BLaER1 treated with 17β-estradiol and CSF1 and Interleukin-3, amounts not matched to agents 10 nM and 100 nM (cell line): Measurements from ENCODE around the gene SPIN4.
A peak's percentile ranks its signal among the peaks of the same experiment; 100 is the strongest.
"Not testable (repeated sequence)": the region's sequence is repeated elsewhere in the genome, so short reads cannot be mapped to it uniquely, and the experiment has no call there.

Experiments used
- H3K27ac ChIP-seq, 11 experiments: shearing (Covaris generic); formaldehyde crosslinking; 2 replicates each; pipeline ENCODE4 v1.8.1; 2022
- H3K27me3 ChIP-seq, 11 experiments: shearing (Covaris generic); formaldehyde crosslinking; 2 replicates each; pipeline ENCODE4 v1.8.1; 2022
- H3K36me3 ChIP-seq, 11 experiments: shearing (Covaris generic); formaldehyde crosslinking; 2 replicates each; pipeline ENCODE4 v1.8.1; 2022
- H3K4me1 ChIP-seq, 10 experiments: shearing (Covaris generic); formaldehyde crosslinking; 2 replicates each; pipeline ENCODE4 v1.8.1; 2022
- H3K4me2 ChIP-seq, 11 experiments: shearing (Covaris generic); formaldehyde crosslinking; 2 replicates each; pipeline ENCODE4 v1.8.1; 2022
- H3K4me3 ChIP-seq, 10 experiments: shearing (Covaris generic); formaldehyde crosslinking; 2 replicates each; pipeline ENCODE4 v1.8.1; 2022
- H3K9ac ChIP-seq, 11 experiments: shearing (Covaris generic); formaldehyde crosslinking; 2 replicates each; pipeline ENCODE4 v1.8.1; 2022
- H3K9me3 ChIP-seq, 11 experiments: shearing (Covaris generic); formaldehyde crosslinking; replicated peaks in 1 of 11; 2 replicates each; pipeline ENCODE4 v1.8.1; 2022
- H4K20me1 ChIP-seq, 11 experiments: shearing (Covaris generic); formaldehyde crosslinking; 2 replicates each; pipeline ENCODE4 v1.8.1; 2022
- Cebpa-rat ChIP-seq, 11 experiments: shearing (Covaris generic); IDR thresholded peaks; 2 replicates each; pipeline ENCODE4 v1.8.1; 2022

The SPIN4 gene

DNA sequence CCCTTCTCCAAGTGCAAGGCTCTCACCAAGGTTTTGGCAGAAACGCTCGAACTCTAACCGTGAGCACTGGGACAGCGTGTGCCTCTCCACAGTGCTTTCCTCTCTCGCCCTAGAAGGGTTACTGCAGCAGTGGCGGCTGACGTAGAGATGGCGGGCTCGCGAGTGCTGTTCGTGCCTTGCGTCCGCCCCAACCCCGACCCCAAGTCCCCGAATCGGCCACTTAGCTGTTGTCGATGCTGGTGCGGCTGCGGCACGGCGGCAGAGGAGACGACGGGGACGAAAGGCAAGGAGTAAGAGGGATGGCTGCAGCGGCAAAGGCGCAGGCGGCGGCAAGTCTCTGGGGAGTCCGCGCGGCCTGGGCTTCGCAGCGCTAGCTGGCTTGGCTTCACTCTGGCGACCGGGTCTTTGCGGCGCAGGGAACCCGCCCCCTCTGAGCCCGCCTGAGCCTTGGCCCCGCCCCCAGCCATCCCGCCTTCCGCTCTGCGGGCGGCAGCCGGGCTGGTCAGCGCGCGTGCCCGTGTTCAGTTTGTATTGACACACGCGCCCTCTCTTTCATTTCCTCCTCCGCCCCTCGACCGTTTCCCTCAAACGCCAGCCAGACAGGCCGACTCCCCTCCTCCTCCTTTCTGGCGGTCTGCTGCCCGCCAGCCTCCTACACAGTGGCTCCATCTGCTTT, at the start of gene SPIN4:
Gene SPIN4 (minus strand): TSS at position 392 of the 676 bp plus-strand sequence. CDS start 513 bp downstream, outside the sequence.
- Histone ChIP-seq H3K36me3 (no peaks in the 10 kb centered on the region), H3K4me3 (peak within 1 kb of the TSS; percentile 57 to 75 (median 68)), H3K27ac (peak within 1 kb of the TSS in 9 of 11 experiments; percentile 57 to 78 (median 66); a peak in 19 of 22 replicates), H4K20me1 (no peaks in the 10 kb centered on the region), H3K9me3 (peaks cover 0 to 6% (median 0%) of the 10 kb centered on the region in 11 experiments; a peak in 1 of 22 replicates), H3K9ac (peak within 1 kb of the TSS; percentile 57 to 80 (median 77); a peak in 21 of 22 replicates), H3K4me2 (peak within 1 kb of the TSS; percentile 69 to 82 (median 76)), H3K4me1 (peaks cover 0 to 14% (median 9%) of the 10 kb centered on the region in 10 experiments; a peak in 8 of 20 replicates), H3K27me3 (no peaks in the 10 kb centered on the region)
- no peak for TF ChIP-seq Cebpa-rat (IDR thresholded peaks at IDR 0.05)

DNA sequence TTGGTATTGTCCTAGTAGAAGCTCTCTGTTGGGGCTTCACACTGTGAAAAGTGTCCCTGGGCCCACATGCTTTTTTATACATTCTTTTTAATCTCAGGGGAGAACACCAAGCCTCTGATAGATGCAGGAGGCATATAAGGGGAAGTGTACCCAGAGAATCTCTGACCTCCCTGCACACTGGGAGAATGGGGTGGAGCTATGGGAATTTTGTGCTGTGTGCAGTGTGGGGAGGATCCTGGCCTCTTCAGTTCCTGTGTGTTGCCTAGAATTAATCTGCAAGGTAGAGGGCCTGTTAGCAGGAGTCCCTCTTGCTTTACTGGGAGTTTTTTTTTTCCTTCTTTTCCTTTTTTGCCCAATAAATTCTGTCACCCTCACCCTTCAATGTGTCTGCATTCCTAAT, 49.2 kb upstream of the SPIN4 start:
- H3K4me1 ChIP-seq: no peaks in the 10 kb centered on the region
- H4K20me1 ChIP-seq: no peaks in the 10 kb centered on the region
- H3K4me3 ChIP-seq: no peak overlapping the region
- H3K36me3 ChIP-seq: no peaks in the 10 kb centered on the region
- TF ChIP-seq Cebpa-rat (IDR thresholded peaks at IDR 0.05): no peak
- H3K9me3 ChIP-seq: peaks cover 0 to 12% (median 6%) of the 10 kb centered on the region in 11 experiments; a peak in 7 of 22 replicates
- no peak overlapping the region for H3K27ac ChIP-seq
- H3K27me3 ChIP-seq: no peaks in the 10 kb centered on the region
- H3K4me2 ChIP-seq: no peak overlapping the region
- H3K9ac ChIP-seq: no peak overlapping the region

DNA sequence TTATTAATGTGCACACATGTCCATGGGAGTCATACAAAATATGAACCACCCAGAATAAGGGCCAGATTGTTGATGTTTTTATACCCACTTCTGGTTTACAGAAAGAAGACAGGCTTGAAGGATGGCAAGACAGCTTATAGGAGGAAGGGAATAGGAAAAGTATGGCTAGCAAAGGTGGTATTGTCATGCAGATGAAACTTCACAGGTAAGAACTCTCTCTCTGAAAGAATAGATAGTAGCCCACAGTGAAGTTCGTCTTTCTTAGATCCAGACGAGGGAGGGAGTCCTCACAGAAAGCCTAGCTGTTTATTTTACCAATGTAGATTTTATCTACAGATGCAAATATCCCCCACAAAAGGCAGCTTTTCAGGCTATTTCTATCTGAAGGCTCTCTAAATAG, 43.7 kb upstream of the SPIN4 start:
- Histone ChIP-seq H3K4me1 (no peaks in the 10 kb centered on the region), H3K36me3 (no peaks in the 10 kb centered on the region), H3K9ac (no peak overlapping the region), H3K27ac (no peak overlapping the region), H3K4me2 (no peak overlapping the region), H3K27me3 (no peaks in the 10 kb centered on the region), H3K4me3 (no peak overlapping the region), H4K20me1 (no peaks in the 10 kb centered on the region), H3K9me3 (peaks cover 15 to 33% (median 21%) of the 10 kb centered on the region in 11 experiments)
- TF ChIP-seq Cebpa-rat (IDR thresholded peaks at IDR 0.05): no peak

DNA sequence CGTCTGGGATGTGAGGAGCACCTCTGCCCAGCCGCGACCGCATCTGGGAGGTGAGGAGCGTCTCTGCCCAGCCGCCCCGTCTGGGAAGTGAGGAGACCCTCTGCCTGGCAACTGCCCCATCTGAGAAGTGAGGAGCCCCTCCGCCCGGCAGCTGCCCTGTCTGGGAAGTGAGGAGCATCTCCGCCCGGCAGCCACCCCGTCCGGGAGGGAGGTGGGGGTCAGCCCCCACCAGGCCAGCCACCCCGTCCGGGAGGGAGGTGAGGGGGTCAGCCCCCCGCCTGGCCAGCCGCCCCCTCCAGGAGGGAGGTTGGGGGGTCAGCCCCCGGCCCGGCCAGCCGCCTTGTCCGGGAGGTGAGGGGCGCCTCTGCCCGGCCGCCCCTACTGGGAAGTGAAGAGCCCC, 42.0 kb upstream of the SPIN4 start:
- not testable (repeated sequence) for H3K36me3 ChIP-seq, H3K27ac ChIP-seq, H3K4me3 ChIP-seq, H3K4me1 ChIP-seq, H3K9ac ChIP-seq, H3K27me3 ChIP-seq, H3K4me2 ChIP-seq, H4K20me1 ChIP-seq
- H3K9me3 ChIP-seq: peaks cover 15 to 35% (median 21%) of the 10 kb centered on the region in 11 experiments

DNA sequence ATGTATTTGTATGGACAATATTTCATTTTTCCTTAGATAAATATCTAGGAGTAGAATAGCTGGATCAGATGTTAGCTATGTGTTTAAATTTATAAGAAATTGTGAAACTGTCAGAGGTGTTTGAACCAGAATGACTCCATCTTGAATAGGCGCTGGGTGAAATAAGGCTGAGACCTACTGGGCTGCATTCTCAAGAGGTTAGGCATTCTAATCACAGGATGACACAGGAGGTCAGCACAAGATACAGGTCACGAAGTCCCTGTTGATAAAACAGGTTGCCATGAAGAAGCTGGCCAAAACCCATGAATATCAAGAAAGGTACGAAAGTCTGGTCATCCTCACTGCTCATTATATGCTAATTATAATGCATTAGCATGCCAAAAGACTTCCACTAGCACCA, 36.3 kb upstream of the SPIN4 start:
- no peak overlapping the region for H3K9ac ChIP-seq
- no peak for TF ChIP-seq Cebpa-rat (IDR thresholded peaks at IDR 0.05)
- peaks cover 7 to 18% (median 8%) of the 10 kb centered on the region in 11 experiments; a peak in 21 of 22 replicates for H3K9me3 ChIP-seq
- no peaks in the 10 kb centered on the region for H4K20me1 ChIP-seq
- no peak overlapping the region for H3K4me3 ChIP-seq
- no peaks in the 10 kb centered on the region for H3K4me1 ChIP-seq
- no peaks in the 10 kb centered on the region for H3K36me3 ChIP-seq
- no peaks in the 10 kb centered on the region for H3K27me3 ChIP-seq
- H3K27ac ChIP-seq: no peak overlapping the region
- no peak overlapping the region for H3K4me2 ChIP-seq

DNA sequence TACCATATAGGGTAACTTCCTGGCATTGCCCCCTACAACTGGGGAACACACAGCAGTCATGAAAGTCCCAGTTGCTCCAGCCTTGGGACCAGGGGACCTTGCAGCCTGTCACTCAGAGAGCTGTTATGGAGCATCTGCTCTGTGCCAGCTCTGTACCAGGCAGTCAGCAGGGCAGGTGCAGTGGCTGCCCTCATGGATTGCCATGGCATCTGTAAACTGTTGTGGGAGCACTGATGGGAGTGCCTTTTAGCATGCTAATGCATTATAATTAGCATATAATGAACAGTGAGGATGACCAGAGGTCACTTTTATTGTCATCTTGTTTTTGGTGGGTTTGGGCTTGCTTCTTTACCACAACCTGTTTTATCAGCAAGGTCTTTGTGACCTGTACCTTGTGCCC, 33.1 kb upstream of the SPIN4 start:
- not testable (repeated sequence) for H3K27me3 ChIP-seq, H3K9ac ChIP-seq, H3K4me3 ChIP-seq, H3K4me1 ChIP-seq, H3K36me3 ChIP-seq, H3K9me3 ChIP-seq, H3K27ac ChIP-seq, H3K4me2 ChIP-seq, H4K20me1 ChIP-seq

DNA sequence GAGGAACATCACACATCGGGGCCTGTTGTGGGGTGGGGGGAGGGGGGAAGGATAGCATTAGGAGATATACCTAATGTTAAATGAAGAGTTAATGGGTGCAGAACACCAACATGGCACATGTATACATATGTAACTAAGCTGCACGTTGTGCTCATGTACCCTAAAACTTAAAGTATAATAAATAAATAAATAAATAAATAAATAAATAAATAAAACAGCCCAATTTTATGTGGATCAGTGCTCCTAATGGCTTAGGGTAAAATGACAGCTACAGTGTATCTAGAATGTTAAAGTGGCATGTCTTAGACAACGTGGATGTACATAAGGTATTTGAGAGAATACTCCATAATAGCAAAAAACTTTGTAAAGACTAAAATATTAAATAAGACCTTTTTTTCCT, 21.9 kb upstream of the SPIN4 start:
- H4K20me1 ChIP-seq, H3K9ac ChIP-seq, H3K36me3 ChIP-seq, H3K27me3 ChIP-seq, H3K4me3 ChIP-seq, H3K4me1 ChIP-seq, H3K27ac ChIP-seq, H3K4me2 ChIP-seq: not testable (repeated sequence)
- H3K9me3 ChIP-seq: peaks cover 6 to 27% (median 14%) of the 10 kb centered on the region in 11 experiments; a peak in 17 of 22 replicates

DNA sequence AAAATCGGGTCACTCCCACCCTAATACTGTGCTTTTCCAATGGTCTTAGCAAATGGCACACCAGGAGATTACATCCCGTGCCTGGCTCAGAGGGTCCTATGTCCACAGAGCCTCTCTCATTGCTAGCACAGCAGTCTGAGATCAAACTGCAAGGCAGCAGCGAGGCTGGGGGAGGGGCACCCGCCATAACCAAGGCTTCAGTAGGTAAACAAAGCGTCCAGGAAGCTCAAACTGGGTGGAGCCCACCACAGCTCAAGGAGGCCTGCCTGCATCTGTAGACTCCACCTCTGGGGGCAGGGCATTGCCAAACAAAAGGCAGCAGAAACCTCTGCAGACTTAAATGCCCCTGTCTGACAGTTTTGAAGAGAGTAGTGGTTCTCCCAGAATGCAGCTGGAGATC, 16.6 kb upstream of the SPIN4 start:
- not testable (repeated sequence) for H3K27me3 ChIP-seq, H4K20me1 ChIP-seq, H3K4me1 ChIP-seq, H3K9ac ChIP-seq, H3K36me3 ChIP-seq, H3K27ac ChIP-seq, H3K4me2 ChIP-seq, H3K4me3 ChIP-seq
- H3K9me3 ChIP-seq: peaks cover 39 to 61% (median 49%) of the 10 kb centered on the region in 11 experiments

DNA sequence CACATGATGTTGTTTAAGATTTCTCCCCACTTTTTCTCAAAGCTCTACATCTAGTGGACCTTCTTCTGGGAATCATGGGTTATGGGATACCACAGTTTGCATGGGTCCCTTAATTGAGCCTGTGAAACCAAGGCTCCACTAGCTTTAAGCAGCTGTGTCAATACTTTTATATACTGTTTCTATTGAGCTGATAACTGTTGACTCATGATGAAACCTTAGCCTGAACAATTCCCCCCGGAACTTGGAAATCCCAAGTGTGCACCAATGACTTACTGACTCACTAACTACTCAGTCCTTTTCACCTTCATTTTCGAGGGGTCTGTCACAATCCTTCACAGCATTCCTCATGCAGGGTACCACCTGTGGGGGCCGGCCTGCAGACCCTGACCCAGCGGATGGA, 12.7 kb upstream of the SPIN4 start:
- Histone ChIP-seq H3K36me3 (no peaks in the 10 kb centered on the region), H4K20me1 (no peaks in the 10 kb centered on the region), H3K4me2 (no peak overlapping the region), H3K27me3 (no peaks in the 10 kb centered on the region), H3K4me1 (no peaks in the 10 kb centered on the region), H3K27ac (no peak overlapping the region), H3K4me3 (no peak overlapping the region), H3K9ac (no peak overlapping the region), H3K9me3 (peaks cover 37 to 50% (median 46%) of the 10 kb centered on the region in 11 experiments)
- no peak for TF ChIP-seq Cebpa-rat (IDR thresholded peaks at IDR 0.05)

DNA sequence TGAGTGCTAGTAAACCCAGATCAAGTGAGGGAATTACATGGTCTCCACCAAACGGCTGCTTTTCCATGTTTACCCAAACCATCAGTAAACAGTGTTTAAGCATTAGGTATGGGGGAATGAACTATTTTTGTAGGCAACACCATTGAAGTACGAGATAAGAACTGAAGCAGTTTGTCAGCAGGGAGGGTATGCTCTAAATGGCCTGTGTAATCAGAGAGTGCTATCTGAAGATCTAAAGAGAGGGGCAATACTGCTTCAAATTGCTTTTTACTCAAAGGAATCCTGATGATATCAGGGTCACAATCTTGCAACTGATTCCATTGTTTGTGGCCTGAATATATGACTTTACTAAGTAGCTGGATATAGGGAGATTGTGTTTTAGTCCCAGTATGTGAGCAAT, 10.4 kb upstream of the SPIN4 start:
- Histone ChIP-seq H3K9ac (no peak overlapping the region), H3K4me3 (no peak overlapping the region), H3K4me1 (no peaks in the 10 kb centered on the region), H3K4me2 (no peak overlapping the region), H3K27me3 (no peaks in the 10 kb centered on the region), H4K20me1 (no peaks in the 10 kb centered on the region), H3K36me3 (no peaks in the 10 kb centered on the region), H3K9me3 (peaks cover 27 to 36% (median 31%) of the 10 kb centered on the region in 11 experiments), H3K27ac (no peak overlapping the region)
- TF ChIP-seq Cebpa-rat (IDR thresholded peaks at IDR 0.05): no peak
